Left lung (tissue), 10 donors: ENCODE data around the gene AHCYL2. TPM values are rescaled to one million over a fixed set of nuclear protein-coding genes. Genes with fewer than 3 reads are reported as not detected.
"Not testable (repeated sequence)": the region's sequence is repeated elsewhere in the genome, so short reads cannot be mapped to it uniquely, and the experiment has no call there.

Experiments
- ATAC-seq: fragments of 200-7000 bp; cut with Tn5 transposase; one replicate; pipeline ENCODE4 v1.9.1; 2020; ENCODE audit warnings: moderate library complexity
- DNase-seq, 4 donors: peaks; one replicate each; pipeline ENCODE4 v3.0.0-alpha.2; 2013 to 2020
- H3K27ac ChIP-seq, 2 donors: fragments of 200-600 bp; sonication (generic) in 1 of 2; one replicate each; pipeline versions ENCODE4 v1.5.0 to v1.8.0; 2020 to 2021
- H3K27me3 ChIP-seq, 2 donors: fragments of 200-600 bp; sonication (generic) in 1 of 2; one replicate each; pipeline versions ENCODE4 v1.5.0 to v1.8.0; 2020 to 2021
- H3K36me3 ChIP-seq, 2 donors: fragments of 200-600 bp; sonication (generic) in 1 of 2; one replicate each; pipeline versions ENCODE4 v1.5.0 to v1.8.0; 2020 to 2021
- H3K4me1 ChIP-seq, 2 donors: fragments of 200-600 bp; one replicate each; pipeline ENCODE4 v1.8.0; 2021
- H3K4me3 ChIP-seq, 2 donors: fragments of 200-600 bp; sonication (generic) in 1 of 2; one replicate each; pipeline versions ENCODE4 v1.5.0 to v1.8.0; 2020 to 2021; ENCODE audit warnings: mild to moderate bottlenecking in 1 of 2
- H3K9me3 ChIP-seq, 2 donors: fragments of 200-600 bp; sonication (generic) in 1 of 2; one replicate each; pipeline versions ENCODE4 v1.5.0 to v1.8.0; 2020 to 2021
- intact Hi-C, 2 donors: fragments of 100-400 bp; cut with DNase I; formaldehyde crosslinking; loops; one replicate each; pipeline versions ENCODE4 v1.11.2 to v1.14.2; 2022
- polyA plus RNA-seq, 6 donors: library from polyadenylated mRNA; unstranded; fragments of 120-200 nt; gene quantifications; one replicate each; pipeline ENCODE4 v1.2.1, GENCODE V29; 2013; ENCODE audit not compliant: insufficient read length in 6 of 6
- total RNA-seq, 2 donors: library from RNA; stranded (reverse); fragmentation: NEBNext Ultra II Directional; extraction: Animal tissue kit (Norgen Biotek cat#: 25700); gene quantifications; one replicate each; pipeline ENCODE4 v1.2.1, GENCODE V29; 2021
- TF ChIP-seq, protein P1 (sequence below), 2 donors: fragments of 200-600 bp; sonication (generic) in 1 of 2; IDR thresholded peaks; one replicate each; pipeline versions ENCODE4 v1.5.0 to v1.8.0; 2021; ENCODE audit warnings: antibody characterized with exemption in 2 of 2
- donor health status: DM: no; HTN: yes; CAD: no.
- donor health status: DM: no; HTN: no; CAD: no.

The AHCYL2 gene
- total and polyA plus RNA-seq, 8 donors = 16.2 to 219 (median 21.3) TPM

DNA sequence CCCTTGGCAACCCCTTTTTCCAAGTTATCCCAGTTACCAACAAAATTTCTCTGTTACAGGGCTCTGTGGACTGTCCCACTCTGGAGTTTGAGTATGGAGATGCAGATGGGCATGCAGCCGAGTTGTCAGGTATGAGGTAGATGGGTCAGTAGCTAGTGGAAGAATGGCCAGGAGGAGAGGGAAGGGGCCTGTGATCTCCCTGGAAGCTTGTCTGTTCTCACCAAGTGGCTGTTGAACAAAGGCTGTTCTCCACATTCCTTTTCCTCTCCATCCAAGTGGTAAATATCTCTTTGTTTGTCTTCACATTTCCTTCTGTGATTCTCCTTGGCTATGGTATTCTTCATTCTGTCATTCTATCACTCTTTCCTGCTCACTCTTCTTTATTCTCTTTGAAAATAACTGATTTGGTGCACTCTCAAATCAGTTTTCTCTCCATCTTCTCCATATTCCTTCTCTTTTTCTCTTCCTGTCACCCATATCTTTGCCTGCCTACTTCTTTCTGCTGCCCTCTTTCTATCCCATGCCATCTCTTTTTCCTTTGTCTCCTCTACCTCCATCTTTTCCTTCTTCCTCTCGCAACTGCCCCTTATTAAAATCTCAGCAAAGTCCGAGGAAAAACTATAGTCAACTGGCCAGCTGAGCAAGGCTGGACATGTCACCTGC, 215.3 kb downstream of the AHCYL2 start:
- intact Hi-C loops = no loop called here
- H3K27me3 ChIP-seq = peaks cover 0 to 22% of the 10 kb centered on the region in 2 donors
- TF ChIP-seq, protein P1, sequence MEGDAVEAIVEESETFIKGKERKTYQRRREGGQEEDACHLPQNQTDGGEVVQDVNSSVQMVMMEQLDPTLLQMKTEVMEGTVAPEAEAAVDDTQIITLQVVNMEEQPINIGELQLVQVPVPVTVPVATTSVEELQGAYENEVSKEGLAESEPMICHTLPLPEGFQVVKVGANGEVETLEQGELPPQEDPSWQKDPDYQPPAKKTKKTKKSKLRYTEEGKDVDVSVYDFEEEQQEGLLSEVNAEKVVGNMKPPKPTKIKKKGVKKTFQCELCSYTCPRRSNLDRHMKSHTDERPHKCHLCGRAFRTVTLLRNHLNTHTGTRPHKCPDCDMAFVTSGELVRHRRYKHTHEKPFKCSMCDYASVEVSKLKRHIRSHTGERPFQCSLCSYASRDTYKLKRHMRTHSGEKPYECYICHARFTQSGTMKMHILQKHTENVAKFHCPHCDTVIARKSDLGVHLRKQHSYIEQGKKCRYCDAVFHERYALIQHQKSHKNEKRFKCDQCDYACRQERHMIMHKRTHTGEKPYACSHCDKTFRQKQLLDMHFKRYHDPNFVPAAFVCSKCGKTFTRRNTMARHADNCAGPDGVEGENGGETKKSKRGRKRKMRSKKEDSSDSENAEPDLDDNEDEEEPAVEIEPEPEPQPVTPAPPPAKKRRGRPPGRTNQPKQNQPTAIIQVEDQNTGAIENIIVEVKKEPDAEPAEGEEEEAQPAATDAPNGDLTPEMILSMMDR (IDR thresholded peaks at IDR 0.05) = no peak
- H3K4me1 ChIP-seq = no peaks in the 10 kb centered on the region
- no peak for ATAC-seq
- H3K9me3 ChIP-seq = no peaks in the 10 kb centered on the region
- DNase-seq = no peak
- H3K36me3 ChIP-seq = no peaks in the 10 kb centered on the region
- H3K4me3 ChIP-seq = no peak overlapping the region
- no peak overlapping the region for H3K27ac ChIP-seq

DNA sequence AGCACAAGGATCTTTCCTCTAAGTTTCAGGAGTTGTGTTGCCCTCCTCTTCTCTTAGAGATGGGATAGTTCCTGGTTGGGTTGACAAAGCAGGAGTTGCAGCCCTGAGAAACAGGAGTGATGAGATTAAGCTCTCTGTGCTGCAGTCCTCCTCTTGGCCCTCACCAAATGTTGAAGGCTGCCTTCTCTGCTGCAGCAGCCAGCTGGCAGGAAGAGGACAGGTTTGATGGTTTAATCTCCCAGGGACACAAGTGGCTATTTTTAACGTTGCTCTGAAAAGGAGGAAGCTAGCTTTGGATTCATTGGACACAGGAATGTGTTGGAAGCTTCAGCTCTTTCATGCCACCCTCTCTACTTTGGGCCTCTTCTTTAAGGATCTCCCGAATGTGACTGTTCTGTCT, 218.8 kb downstream of the AHCYL2 start:
- TF ChIP-seq, protein P1 (IDR thresholded peaks at IDR 0.05) = no peak
- no peak overlapping the region for H3K4me3 ChIP-seq
- H3K27me3 ChIP-seq = no peaks in the 10 kb centered on the region
- intact Hi-C loops = no loop called here
- H3K27ac ChIP-seq = no peak overlapping the region
- no peaks in the 10 kb centered on the region for H3K4me1 ChIP-seq
- DNase-seq (no peak), ATAC-seq (no peak)
- H3K9me3 ChIP-seq = peaks cover 0 to 7% of the 10 kb centered on the region in 2 donors
- no peaks in the 10 kb centered on the region for H3K36me3 ChIP-seq

DNA sequence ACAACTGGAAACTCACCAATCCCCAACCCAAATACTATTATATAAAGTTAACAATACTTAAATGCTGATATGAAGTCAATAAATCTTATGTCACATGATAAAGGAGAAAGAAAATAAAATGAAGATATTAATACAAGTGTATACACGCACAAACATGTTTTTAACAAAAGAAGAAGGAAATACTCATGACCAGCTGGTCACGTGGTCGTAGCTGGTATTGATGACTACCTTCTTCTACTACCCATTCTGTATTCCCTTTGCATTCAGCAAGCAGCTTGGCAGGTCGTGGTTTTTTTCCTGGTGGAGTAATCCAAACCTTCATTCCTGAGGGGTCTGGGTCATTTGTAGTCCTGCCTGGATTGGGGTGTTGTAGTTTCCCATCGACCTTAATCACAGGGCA, 219.9 kb downstream of the AHCYL2 start:
- H3K9me3 ChIP-seq = peaks cover 0 to 14% of the 10 kb centered on the region in 2 donors
- H3K4me3 ChIP-seq, ATAC-seq, H3K27me3 ChIP-seq, intact Hi-C loops, H3K4me1 ChIP-seq, H3K36me3 ChIP-seq, DNase-seq, H3K27ac ChIP-seq: not testable (repeated sequence)

DNA sequence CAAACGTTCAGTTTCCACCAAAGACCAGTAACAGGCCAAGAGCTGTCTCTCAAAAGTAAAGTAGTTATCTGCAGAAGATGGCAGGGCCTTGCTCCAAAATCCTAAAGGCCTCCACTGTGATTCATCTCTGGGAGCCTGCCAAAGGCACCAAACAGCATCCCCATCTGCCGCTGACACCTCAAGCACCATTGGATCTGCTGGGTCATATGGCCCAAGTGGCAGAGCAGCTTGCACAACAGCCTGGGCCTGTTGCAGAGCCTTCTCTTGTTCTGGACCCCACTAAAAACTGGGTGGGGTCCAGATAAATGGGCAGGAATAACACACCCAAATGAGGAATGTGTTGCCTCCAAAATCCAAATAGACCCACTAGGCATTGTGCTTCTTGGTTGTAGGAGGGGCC, 222.1 kb downstream of the AHCYL2 start:
- DNase-seq, H3K27ac ChIP-seq, H3K36me3 ChIP-seq, ATAC-seq, H3K4me1 ChIP-seq, H3K4me3 ChIP-seq, intact Hi-C loops, H3K27me3 ChIP-seq: not testable (repeated sequence)
- H3K9me3 ChIP-seq = peaks cover 0 to 14% of the 10 kb centered on the region in 2 donors

DNA sequence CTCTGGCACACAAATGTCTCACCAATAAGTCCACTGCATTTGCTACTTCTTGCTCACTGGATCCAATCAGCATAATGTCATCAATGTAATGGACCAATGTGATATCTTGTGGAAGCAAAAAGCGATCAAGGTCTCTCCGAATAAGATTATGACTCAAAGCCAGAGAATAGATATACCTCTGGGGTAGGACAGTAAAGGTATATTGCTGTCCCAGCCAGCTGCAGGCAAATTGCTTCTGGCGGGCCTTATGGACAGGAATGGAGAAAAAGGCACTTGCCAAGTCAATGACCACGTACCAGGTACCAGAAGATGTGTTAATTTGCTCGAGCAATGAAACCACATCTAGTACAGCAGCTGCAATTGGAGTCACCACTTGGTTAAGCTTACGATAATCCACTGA, 222.6 kb downstream of the AHCYL2 start:
- ATAC-seq, DNase-seq, H3K27me3 ChIP-seq, H3K27ac ChIP-seq, H3K4me3 ChIP-seq, H3K36me3 ChIP-seq, H3K4me1 ChIP-seq, intact Hi-C loops: not testable (repeated sequence)
- H3K9me3 ChIP-seq = peaks cover 0 to 14% of the 10 kb centered on the region in 2 donors

DNA sequence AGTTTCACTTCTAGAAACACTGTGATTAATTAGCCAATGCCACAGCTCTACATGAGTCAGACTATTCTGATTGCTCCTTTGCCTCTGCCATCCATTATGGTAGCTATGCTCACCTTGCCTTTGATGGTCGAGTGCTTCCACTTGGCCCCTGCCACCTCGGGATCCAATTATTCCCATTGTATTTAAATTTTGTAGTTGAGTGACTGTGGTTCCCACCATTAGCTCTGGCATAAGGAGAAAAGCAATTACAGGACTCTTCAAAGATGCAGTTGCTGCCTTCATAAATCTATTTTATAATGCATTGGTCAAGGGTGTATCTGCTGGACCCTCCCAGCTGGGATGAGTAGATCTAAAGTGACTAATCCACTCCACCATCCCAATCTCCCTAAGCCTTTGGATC, 223.8 kb downstream of the AHCYL2 start:
- H3K9me3 ChIP-seq = peaks cover 0 to 14% of the 10 kb centered on the region in 2 donors

DNA sequence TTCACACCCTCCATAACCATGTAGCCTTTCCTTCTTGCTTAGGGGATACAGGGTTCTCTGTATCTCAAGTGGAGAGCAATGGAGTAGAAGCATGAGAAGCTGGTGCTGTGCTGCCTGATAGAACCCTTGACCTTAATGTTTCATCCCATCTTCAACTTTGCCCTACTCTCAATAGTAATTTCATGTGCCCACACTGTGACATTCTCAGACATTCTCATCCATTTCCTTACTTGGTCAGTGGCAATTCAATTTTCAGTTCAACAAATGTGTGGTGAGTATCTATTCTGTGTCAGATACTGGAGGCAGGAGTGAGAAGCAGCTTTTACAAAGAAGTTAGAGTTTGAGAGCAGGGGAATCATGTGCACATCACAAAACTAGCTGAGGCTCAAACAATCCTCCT, 225.5 kb downstream of the AHCYL2 start:
- TF ChIP-seq, protein P1 (IDR thresholded peaks at IDR 0.05) = no peak
- Histone ChIP-seq H3K4me3 (no peak overlapping the region), H3K27ac (no peak overlapping the region), H3K4me1 (no peaks in the 10 kb centered on the region), H3K27me3 (no peaks in the 10 kb centered on the region), H3K36me3 (no peaks in the 10 kb centered on the region), H3K9me3 (peaks cover 0 to 14% of the 10 kb centered on the region in 2 donors)
- no peak for ATAC-seq
- no peak for DNase-seq
- intact Hi-C loops = no loop called here

More for the DNA sequence above, 223.8 kb downstream of the AHCYL2 start:
- H3K27me3 ChIP-seq, H3K27ac ChIP-seq, ATAC-seq, DNase-seq, H3K36me3 ChIP-seq, H3K4me1 ChIP-seq, H3K4me3 ChIP-seq, intact Hi-C loops: not testable (repeated sequence)
